Fibroblast of pulmonary artery (primary cell): Measurements from ENCODE around the gene CLIC4.

Source experiments
- DNase-seq: peaks from one replicate; pipeline ENCODE4 v3.0.0-alpha.2; 2010; ENCODE audit warnings: low read depth
- H3K4me3 ChIP-seq: replicated peaks from 2 replicates; pipeline ENCODE4 v1.5.1; 2011; ENCODE audit warnings: low read depth, mild to moderate bottlenecking, control low read depth, low read length, moderate library complexity
- TF ChIP-seq, protein P1 (sequence below): IDR thresholded peaks from 2 replicates; pipeline ENCODE4 v1.5.1; 2011; ENCODE audit warnings: mild to moderate bottlenecking, control low read depth, low read length, inconsistent platforms; ENCODE audit errors: missing control alignments

CLIC4 gene

DNA sequence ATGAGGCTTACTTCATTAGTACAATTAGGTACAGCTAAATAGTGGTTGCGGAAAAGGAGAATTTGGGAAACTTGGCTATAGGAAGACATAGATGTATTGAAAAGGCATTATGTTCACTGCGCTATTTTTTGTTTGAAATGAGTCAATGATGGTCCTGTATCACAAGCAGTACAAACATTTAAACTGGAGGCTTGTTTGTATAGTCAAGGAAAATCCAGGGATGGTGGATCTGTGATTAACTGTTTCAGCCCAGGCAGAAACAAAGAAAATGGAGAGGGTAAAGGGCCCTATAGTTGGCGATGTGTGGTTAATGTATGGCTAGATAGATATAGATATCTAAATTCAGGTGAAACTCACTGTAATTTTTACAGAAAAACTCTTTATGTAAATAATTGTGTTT is 79.9 kb downstream of the CLIC4 start:
- no peak overlapping the region for H3K4me3 ChIP-seq
- TF ChIP-seq, protein P1, sequence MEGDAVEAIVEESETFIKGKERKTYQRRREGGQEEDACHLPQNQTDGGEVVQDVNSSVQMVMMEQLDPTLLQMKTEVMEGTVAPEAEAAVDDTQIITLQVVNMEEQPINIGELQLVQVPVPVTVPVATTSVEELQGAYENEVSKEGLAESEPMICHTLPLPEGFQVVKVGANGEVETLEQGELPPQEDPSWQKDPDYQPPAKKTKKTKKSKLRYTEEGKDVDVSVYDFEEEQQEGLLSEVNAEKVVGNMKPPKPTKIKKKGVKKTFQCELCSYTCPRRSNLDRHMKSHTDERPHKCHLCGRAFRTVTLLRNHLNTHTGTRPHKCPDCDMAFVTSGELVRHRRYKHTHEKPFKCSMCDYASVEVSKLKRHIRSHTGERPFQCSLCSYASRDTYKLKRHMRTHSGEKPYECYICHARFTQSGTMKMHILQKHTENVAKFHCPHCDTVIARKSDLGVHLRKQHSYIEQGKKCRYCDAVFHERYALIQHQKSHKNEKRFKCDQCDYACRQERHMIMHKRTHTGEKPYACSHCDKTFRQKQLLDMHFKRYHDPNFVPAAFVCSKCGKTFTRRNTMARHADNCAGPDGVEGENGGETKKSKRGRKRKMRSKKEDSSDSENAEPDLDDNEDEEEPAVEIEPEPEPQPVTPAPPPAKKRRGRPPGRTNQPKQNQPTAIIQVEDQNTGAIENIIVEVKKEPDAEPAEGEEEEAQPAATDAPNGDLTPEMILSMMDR: no peak
- DNase-seq: no peak

DNA sequence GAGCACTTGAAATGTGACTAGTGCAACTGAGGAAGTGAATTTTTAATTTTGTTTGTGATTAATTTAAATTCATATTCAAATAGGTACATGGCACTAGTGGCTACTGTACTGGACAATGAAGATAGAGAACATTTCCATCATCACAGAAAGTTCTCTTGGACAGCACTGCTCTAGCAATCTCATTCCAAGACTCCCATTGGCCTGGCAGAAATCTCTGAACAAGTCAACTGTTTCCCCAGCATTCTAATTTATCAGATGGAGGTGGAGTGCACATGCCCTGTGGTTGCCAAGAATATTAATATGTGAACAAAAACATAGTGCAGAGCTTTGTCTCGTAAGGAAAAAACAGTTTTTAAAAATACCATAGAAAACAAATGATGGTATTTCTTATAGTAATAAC is 81.3 kb downstream of the CLIC4 start:
- H3K4me3 ChIP-seq: no peak overlapping the region
- TF ChIP-seq, protein P1: no peak

DNA sequence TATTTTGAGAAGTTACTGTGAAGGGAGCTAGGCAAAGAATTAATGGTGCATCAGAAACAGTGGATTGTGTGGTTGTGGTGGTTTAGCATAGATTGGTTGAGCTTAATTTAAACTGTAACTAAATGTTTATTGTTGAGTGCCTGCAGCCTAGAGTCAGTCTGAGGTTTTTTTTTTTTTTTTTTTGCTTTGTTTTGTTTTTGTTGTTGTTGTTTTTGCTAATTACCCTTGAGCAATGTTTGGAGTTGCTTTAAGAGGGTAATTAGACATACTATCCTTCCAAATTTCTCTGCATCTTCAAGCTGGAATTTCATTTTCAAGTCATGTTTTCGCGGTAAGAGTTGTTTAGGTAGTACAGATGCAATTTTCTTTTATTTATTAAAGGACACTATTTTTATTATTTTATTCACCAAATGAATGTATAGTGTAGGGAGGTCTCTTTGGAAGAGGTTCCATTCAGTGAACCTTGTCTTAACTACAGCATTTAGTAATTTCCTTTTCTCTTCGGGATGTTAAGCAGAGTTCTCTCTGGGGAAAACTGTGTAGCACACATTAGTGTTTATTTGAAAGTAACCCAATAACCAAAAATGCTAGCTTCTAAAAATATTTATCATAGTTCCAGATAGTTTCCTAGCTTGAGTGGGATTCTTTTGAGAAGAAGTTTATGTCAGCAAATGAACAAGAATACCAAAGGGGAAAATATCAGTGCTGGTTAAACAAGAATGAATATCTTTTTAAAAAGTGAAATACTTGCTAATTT is 82.3 kb downstream of the CLIC4 start:
- DNase-seq: no peak
- no peak overlapping the region for H3K4me3 ChIP-seq
- TF ChIP-seq, protein P1: no peak

More for the DNA sequence above, 81.3 kb downstream of the CLIC4 start:
- no peak for DNase-seq

DNA sequence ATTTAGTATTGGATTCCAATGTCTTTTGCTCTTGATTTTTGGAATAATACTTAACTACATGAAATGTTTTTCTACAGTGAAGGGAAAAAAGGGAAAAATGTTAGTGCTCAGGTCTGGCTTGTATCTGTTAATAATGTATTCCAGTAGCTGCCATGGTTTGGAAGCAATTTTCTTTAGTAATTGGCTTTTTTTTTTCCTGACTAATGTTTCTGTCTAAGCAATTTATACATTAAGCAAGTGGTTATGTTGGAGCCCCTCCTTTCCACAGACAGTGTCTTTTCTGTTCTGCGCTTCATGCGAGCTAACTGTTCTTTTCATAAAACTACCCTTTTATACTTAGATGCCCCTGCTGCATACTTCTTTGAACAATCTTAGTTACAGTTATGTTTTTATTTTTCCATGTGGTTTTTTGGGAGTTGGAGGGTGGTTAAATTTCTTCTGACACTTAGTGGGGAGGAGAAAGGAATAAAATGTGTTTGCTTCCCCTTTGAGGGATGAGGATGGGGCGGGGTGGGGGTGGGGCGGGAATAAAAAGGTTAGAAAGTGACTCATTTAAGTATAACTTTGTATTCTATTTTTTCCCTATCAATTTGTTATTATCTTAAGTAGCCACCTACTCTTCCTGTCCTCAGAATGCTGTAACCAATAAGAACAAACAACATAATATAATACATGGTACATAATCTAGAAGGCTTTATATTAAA is 83.1 kb downstream of the CLIC4 start:
- TF ChIP-seq, protein P1: no peak
- H3K4me3 ChIP-seq: no peak overlapping the region
- no peak for DNase-seq

DNA sequence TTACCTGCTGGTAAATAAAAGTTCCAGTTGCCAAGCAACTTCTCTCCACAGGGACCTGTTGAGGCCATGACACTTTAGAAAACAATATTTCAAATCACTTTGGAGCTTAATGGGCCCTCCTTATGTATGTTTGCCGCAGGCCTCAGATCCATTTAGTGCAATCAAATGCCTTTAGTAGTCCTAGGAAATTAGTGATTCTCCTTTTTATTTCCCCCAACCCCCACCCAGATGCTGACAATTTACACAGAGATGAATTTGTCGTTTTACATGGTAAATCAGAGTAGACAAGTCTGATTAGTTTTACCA is 83.6 kb downstream of the CLIC4 start:
- no peak for DNase-seq
- TF ChIP-seq, protein P1: no peak
- H3K4me3 ChIP-seq: no peak overlapping the region

DNA sequence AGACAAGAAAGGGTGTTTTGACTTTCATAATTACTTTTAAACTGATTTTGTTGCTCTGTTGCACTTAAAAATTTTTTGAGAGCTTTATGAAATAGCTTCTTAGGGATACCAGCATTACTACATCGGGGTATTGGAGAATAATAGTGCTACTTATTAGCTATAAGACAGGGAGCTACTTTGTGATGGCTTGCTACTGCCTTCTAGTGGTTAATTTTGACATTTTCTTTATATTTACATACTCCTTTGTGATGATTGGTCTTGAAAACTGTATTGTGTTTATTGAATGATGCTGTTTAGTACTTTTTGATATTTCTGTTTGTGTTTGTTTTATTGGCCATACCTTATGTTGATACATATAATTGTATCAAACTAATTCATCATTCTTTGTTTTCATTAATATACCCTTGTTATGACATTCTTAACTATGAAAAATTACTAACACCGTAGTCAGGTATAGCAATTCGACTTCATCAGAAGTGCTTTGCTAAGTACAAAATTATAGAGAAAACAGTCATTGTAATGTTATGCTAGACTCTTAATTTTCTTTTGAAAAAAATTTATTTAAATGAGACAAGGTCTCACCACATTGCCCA is 85.5 kb downstream of the CLIC4 start:
- H3K4me3 ChIP-seq: no peak overlapping the region
- TF ChIP-seq, protein P1: peak; percentile 75
- peak; percentile 89 for DNase-seq

DNA sequence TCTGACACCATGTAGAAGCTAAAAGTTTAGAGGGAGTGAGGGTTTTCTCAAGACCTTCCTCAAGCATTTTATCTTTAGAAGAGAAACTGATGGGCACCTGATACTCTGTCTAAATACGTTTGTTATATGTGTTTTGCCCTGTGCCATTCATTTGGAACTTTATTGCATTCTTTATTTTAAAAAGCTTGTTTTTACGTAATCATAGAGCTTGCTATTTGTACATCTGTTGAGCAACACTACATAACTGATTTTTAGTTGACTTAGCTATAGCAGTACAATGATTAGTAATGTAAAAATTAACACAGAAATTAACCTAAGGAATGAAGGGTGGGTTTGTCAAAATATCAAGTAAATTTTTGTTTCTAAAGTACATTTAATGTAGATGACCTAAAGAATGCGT is 96.3 kb downstream of the CLIC4 start:
- no peak for DNase-seq
- TF ChIP-seq, protein P1: no peak
- H3K4me3 ChIP-seq: no peak overlapping the region
